ENCODE measurements around the gene PRIM1.

DNA sequence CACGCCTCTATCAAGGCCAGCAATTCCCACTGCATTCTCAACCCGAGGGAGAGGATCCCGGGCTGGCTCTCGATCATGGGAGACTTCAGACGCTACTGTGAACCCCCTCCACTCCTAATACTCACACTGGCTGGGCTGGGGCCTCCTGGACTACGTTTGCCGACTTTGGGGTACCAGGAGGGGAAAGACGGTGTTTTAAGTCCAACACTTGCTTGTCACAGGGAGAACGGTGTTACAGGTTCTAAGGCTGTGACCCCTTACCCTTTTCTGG lies 27.5 kb downstream of the PRIM1 start:
- TF ChIP-seq, protein P1, sequence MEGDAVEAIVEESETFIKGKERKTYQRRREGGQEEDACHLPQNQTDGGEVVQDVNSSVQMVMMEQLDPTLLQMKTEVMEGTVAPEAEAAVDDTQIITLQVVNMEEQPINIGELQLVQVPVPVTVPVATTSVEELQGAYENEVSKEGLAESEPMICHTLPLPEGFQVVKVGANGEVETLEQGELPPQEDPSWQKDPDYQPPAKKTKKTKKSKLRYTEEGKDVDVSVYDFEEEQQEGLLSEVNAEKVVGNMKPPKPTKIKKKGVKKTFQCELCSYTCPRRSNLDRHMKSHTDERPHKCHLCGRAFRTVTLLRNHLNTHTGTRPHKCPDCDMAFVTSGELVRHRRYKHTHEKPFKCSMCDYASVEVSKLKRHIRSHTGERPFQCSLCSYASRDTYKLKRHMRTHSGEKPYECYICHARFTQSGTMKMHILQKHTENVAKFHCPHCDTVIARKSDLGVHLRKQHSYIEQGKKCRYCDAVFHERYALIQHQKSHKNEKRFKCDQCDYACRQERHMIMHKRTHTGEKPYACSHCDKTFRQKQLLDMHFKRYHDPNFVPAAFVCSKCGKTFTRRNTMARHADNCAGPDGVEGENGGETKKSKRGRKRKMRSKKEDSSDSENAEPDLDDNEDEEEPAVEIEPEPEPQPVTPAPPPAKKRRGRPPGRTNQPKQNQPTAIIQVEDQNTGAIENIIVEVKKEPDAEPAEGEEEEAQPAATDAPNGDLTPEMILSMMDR (IDR thresholded peaks at IDR 0.05) = no peak
- TF ChIP-seq POLR2A (IDR thresholded peaks at IDR 0.05) = no peak
